Fibroblast of villous mesenchyme (primary cell): ENCODE measurements around the gene STAT5A. TPM values are rescaled to one million over a fixed set of nuclear protein-coding genes. Genes with fewer than 3 reads are reported as not detected.

ENCODE experiments used
- DNase-seq: peaks from one replicate; pipeline ENCODE4 v3.0.0-alpha.2; 2010; ENCODE audit warnings: low read depth
- H3K4me3 ChIP-seq: 2 replicates; pipeline ENCODE4 v1.5.1; 2011; ENCODE audit warnings: low read depth, mild to moderate bottlenecking, low read length
- CTCF ChIP-seq: IDR thresholded peaks from 2 replicates; pipeline ENCODE4 v1.5.1; 2012; ENCODE audit warnings: low read depth, mild to moderate bottlenecking, low read length; ENCODE audit not compliant: insufficient read depth
- total RNA-seq: library from RNA; depleted of rRNA; stranded (reverse); fragments of >200 nt; gene quantifications from 2 replicates; pipeline ENCODE4 v1.2.3, GENCODE V29; 2012

The STAT5A gene
- total RNA-seq, 1 donor: 13.8 TPM

GRCh38 chr17:42274812-42275526, 13.3 kb upstream of the STAT5A start:
- H3K4me3 ChIP-seq: peak overlapping the region; percentile 82
- DNase-seq: no peak
- no peak for TF ChIP-seq CTCF

- H3K4me3 ChIP-seq: peak overlapping the region; percentile 82
- TF ChIP-seq CTCF: no peak
- peak; percentile 49 for DNase-seq
Observed at GRCh38 chr17:42275527-42276358, 12.6 kb upstream of the STAT5A start.

- peak; percentile 54 for DNase-seq
- H3K4me3 ChIP-seq: peak within 1 kb of the TSS; percentile 82
Observed at GRCh38 chr17:42276359-42276608, 12.0 kb upstream of the STAT5A start, which contains the start of gene STAT5B. STAT5B (minus strand) TSS chr17:42276391; CDS start chr17:42232127, 44,264 bp downstream.

GRCh38 chr17:42276609-42277341, 11.5 kb upstream of the STAT5A start:
- peak overlapping the region; percentile 82 for H3K4me3 ChIP-seq
- TF ChIP-seq CTCF: no peak
- DNase-seq: peak; percentile 90

More at GRCh38 chr17:42276359-42276608, 12.0 kb upstream of the STAT5A start, which contains the start of gene STAT5B:
- TF ChIP-seq CTCF: no peak

DNA sequence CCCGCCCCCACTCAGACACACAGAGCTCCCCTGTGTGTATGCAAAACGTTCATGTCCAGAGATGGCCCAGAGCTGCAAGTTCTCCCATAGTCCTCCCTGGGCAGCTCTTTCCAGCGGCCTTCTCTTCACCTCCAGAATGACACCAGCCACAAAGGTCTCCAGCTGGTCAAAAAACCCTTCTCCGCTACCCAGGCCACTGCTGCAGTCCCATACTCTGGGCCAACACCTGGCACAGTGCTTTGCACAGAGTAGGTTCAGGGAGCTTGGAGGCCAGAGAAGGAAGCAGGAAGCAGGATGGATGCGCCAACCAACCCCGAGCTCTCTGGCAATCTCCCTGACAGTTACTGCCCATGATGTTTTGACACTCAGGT, 11.0 kb upstream of the STAT5A start:
- no peak for TF ChIP-seq CTCF

GRCh38 chr17:42279776-42280630, 8.3 kb upstream of the STAT5A start:
- no peak for TF ChIP-seq CTCF
- DNase-seq: no peak
- no peak overlapping the region for H3K4me3 ChIP-seq

More for the DNA sequence above, 11.0 kb upstream of the STAT5A start:
- DNase-seq: no peak
- no peak overlapping the region for H3K4me3 ChIP-seq
